Brain microvascular endothelial cell (primary cell): ENCODE measurements around the gene SPATS1.

Source experiments
- DNase-seq: peaks from one replicate; pipeline ENCODE4 v3.0.0-alpha.2; 2020
- H3K27ac ChIP-seq: fragments of 250-450 bp; sonication (Bioruptor Pico); 2 replicates; pipeline ENCODE4 v1.5.1; 2020; ENCODE audit warnings: mild to moderate bottlenecking, moderate library complexity
- H3K27me3 ChIP-seq: fragments of 250-450 bp; sonication (Bioruptor Pico); replicated peaks from 2 replicates; pipeline ENCODE4 v1.5.1; 2020; ENCODE audit warnings: mild to moderate bottlenecking
- H3K36me3 ChIP-seq: fragments of 250-450 bp; sonication (Bioruptor Pico); replicated peaks from 2 replicates; pipeline ENCODE4 v1.5.1; 2020; ENCODE audit warnings: mild to moderate bottlenecking
- H3K4me3 ChIP-seq: 2 replicates; pipeline ENCODE4 v1.5.1; 2011; ENCODE audit warnings: low read depth, mild to moderate bottlenecking, control low read depth, low read length, moderate library complexity
- in situ Hi-C: cut with HindIII; loops from 2 replicates; pipeline ENCODE4 v1.10.0; 2017; ENCODE audit warnings: low sequenced_read_pairs, low pct_ligation_motif_present
- TF ChIP-seq, protein P1 (sequence below): IDR thresholded peaks from 2 replicates; pipeline ENCODE4 v1.5.1; 2011; ENCODE audit warnings: low read depth, mild to moderate bottlenecking, moderate library complexity, low read length, control low read depth, inconsistent platforms; ENCODE audit errors: missing control alignments

SPATS1 gene

DNA sequence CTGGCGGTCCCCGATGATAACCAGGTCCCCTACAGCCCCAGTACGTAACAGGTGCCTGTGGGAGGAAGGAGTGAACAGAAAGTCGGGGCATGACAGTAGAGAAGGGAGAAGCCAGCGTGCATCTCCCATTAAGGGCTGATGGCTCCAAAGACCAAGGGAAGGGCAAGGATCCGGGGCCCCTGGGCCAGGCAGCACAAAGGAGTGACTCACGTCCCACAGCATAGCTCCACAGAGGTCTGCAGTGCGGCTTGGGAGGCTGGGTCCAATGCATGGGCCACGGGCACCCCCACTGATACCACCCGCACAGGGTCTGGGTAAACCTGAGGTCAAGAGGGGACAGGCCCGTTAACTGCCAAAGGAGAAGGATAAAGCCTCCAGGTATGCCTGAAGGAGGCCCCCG lies 39.6 kb upstream of the SPATS1 start:
- H3K27me3 ChIP-seq, result peaks cover 3% of the 10 kb centered on the region
- no peak for DNase-seq
- TF ChIP-seq, protein P1, sequence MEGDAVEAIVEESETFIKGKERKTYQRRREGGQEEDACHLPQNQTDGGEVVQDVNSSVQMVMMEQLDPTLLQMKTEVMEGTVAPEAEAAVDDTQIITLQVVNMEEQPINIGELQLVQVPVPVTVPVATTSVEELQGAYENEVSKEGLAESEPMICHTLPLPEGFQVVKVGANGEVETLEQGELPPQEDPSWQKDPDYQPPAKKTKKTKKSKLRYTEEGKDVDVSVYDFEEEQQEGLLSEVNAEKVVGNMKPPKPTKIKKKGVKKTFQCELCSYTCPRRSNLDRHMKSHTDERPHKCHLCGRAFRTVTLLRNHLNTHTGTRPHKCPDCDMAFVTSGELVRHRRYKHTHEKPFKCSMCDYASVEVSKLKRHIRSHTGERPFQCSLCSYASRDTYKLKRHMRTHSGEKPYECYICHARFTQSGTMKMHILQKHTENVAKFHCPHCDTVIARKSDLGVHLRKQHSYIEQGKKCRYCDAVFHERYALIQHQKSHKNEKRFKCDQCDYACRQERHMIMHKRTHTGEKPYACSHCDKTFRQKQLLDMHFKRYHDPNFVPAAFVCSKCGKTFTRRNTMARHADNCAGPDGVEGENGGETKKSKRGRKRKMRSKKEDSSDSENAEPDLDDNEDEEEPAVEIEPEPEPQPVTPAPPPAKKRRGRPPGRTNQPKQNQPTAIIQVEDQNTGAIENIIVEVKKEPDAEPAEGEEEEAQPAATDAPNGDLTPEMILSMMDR, result no peak
- no peak overlapping the region for H3K4me3 ChIP-seq
- H3K36me3 ChIP-seq, result peaks cover 54% of the 10 kb centered on the region
- in situ Hi-C loops, result no loop called here
- H3K27ac ChIP-seq, result no peak overlapping the region

DNA sequence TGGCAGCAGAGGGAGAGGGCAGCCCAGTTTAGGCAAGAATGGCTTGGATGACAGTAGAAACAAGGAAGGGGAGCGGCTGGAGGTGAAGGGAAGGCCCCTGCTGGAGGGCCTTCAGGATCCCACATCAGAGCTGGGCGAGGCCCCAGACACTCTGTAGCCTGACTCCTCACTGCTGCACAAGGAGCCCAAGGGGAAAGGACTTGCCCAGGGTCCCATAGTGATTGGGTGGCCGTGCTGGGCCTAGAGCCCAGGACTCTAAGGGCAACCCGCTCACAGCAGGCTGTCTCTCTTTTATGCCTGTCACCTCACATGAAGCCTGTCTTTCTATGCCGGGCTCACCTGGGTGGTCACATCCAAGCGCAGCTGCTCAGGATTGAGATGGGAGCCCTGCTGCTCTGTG lies 38.6 kb upstream of the SPATS1 start:
- TF ChIP-seq, protein P1, result no peak
- Histone ChIP-seq H3K36me3 (peaks cover 57% of the 10 kb centered on the region), H3K27me3 (no peaks in the 10 kb centered on the region), H3K27ac (no peak overlapping the region), H3K4me3 (no peak overlapping the region)
- in situ Hi-C loops, result no loop called here
- DNase-seq, result no peak

DNA sequence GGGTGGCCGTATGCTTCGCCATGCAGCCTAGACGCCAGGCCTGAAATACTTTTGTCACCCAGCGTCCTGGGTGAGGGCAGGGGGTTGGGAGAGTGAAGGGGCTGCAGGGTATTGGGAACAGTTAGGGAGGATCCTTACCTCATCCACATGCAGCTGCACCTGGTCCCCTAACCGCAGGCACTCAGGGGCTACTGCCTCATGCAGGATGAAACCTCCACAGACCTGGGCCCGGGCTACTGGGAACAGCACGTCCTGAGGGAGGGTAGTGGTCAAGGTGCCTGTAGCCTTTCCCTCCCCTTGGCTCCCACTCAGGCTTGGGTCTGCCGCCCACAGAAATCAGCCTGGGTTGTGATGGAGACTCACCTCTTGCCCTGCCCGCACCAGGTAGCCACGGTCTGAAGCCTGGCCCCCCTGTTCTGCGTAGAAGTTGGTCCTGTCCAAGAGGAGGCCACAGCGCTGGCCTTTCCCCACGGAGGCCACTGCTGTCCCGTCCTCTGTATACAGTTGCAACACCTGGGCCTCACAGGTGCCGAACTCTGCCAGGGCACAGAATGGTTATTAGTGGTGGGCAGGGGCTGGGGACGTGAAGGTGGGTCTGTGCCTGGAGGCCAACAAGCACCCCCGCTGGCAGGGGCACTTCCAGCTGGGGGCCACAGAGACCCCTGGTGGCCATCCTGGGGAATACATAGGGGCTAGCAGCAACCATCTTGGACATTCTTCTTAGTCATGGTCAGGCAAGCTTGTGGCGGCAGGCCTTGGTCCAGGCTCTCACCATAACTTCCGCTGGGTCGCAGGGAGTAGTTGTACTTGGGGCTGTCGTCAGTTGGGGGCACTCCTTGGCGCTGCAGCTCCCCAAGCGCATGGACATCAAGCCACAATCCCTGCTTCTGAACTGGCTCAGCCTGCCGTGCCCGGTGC lies 37.9 kb upstream of the SPATS1 start:
- H3K4me3 ChIP-seq, result no peak overlapping the region
- peak; percentile 31 for DNase-seq
- H3K27me3 ChIP-seq, result no peaks in the 10 kb centered on the region
- TF ChIP-seq, protein P1, result peak; percentile 88
- peaks cover 63% of the 10 kb centered on the region for H3K36me3 ChIP-seq
- H3K27ac ChIP-seq, result peak overlapping the region; percentile 18
- in situ Hi-C loops, result no loop called here

DNA sequence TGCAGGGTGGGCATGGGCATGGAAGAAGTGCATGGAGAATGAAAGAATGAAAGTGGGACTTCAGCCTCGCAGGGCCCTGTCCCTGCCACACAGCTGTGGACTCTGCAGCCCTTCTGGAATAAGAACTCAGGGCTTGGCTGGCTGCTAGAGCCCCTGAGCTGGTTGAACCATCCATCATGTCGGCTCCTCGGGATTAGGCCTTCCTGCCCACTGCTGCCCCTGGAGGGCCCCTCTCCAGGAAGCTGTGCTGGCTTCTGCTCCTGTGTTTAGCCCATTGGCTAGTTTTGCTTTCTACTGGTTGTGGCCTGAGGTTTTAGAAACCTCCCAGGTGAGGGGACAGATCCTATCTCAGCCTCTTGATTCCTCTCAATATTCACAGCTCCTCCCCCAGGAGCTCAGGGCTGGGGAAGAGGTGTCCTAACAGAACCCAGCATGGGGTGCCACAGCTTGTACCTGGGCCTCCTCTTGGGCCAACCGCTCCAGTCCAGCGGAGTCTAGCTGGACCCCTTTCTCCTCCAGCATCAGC lies 37.2 kb upstream of the SPATS1 start:
- in situ Hi-C loops, result no loop called here
- DNase-seq, result no peak
- Histone ChIP-seq H3K4me3 (no peak overlapping the region), H3K36me3 (peaks cover 67% of the 10 kb centered on the region), H3K27ac (peak overlapping the region; percentile 18), H3K27me3 (no peaks in the 10 kb centered on the region)
- TF ChIP-seq, protein P1, result no peak

DNA sequence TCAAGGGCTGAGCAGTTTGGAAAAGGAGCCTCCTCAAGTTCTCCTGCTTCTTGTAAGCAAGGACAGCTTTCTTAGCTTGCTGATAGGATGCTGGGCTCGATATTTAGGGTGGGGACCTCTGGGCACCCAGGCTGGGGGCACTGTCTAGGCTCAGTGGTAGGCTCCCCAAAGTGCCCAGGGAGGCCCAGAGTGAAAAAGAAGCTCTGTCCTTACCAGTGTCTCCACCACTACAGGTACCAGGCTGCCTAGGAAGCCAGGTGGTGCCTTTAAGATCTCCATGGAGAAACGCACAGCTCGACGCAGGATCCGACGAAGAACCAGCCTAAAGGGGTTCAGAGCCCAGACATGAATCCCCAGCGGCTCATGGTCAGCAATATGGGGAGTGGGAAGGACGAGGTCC lies 35.7 kb upstream of the SPATS1 start:
- Histone ChIP-seq H3K27me3 (no peaks in the 10 kb centered on the region), H3K36me3 (peaks cover 68% of the 10 kb centered on the region), H3K27ac (no peak overlapping the region), H3K4me3 (no peak overlapping the region)
- TF ChIP-seq, protein P1, result no peak
- DNase-seq, result no peak
- in situ Hi-C loops, result no loop called here
